Stimulated activated CD8-positive, alpha-beta memory T cell treated with anti-CD3 and anti-CD28 coated beads, Interleukin-4, amount 100 ng/mL, for 1 hour (primary cell): Measurements from ENCODE around the gene MYO5A.
"Not testable (repeated sequence)": the region's sequence is repeated elsewhere in the genome, so short reads cannot be mapped to it uniquely, and the experiment has no call there.

Source experiments
- DNase-seq, 2 donors: peaks; one replicate each; pipeline ENCODE4 v3.0.0-alpha.2; 2020; ENCODE audit warnings: low read depth in 2 of 2, low spot score in 1 of 2

Gene MYO5A

GRCh38 chr15:52546031-52546751 lies 17.5 kb upstream of the MYO5A start:
- DNase-seq = no peak

DNA sequence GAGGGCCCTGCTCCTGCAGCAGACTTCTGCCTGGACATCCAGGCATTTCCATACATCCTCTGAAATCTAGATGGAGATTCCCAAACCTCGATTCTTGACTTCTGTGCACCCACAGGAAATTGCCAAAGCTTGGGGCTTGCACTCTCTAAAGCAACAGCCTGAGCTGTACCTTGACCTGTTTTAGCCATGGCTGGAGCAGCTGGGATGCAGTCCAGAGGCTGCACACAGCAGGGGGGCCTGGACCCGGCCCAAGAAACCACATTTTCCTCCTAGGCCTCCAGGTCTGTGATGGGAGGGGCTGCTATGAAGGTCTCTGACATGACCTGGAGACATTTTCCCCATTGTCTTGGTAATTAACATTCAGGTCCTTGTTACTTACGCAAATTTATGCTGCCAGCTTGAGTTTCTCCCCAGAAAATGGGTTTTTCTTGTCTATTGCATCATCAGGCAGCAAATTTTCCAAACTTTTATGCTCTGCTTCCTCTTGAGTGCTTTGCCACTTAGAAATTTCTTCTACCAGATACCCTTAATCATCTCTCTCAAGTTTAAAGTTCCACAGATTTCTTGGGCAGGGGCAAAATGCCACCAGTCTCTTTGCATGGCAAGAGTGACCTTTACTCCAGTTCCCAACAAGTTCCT lies 11.8 kb upstream of the MYO5A start:
- no peak for DNase-seq

- no peak for DNase-seq
Measured at GRCh38 chr15:52537459-52537858, 8.8 kb upstream of the MYO5A start.

DNA sequence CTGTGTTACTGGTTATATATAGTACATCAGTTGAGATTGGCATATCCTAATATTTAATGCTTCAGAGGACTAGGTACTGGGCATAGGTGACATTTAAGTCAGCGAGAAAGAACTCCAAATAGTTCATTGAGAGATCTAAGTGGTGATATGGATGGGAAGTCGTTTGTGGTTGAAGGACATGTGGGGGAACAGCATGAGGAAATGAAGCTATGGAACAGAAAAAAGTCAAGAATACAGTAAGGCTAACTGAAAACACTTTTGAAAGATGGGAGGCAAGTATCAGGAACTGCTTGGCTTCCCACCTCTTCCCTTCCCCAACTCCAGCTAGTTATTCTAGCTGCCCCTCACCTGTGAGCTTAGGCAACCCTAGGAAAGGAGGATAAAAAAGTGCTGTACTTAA lies 3.7 kb upstream of the MYO5A start:
- no peak for DNase-seq

- no peak for DNase-seq
Measured at GRCh38 chr15:52529940-52530339, 1.3 kb upstream of the MYO5A start.

DNA sequence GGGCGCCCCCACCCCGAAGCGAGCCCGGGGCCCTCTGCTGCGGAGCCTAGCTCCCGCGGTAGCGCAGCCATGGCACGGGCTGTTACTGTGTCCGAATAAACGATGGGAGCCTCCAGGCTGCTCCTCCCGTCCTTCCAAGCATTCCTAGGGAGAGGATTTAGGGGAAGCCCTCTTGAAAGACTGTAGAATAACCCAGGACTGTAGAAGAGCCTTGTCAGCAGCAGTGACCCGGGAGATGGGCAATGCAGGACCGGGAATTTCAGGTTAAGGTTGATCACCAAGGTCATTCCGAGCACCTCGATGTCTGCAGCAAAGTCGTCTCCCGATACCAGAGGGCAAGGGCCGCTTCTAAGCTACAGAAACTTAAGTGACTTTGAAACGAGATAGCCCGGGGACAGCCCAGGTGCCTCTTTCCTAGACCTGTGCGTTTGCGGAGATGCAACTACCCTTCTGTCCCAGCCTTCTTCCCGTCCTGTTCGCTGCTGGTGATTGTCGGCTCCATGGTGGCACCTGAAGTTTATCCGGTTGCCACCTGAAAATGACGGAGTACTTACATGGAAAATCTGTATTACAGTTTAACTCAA lies 753 bp upstream of the MYO5A start:
- no peak for DNase-seq

DNA sequence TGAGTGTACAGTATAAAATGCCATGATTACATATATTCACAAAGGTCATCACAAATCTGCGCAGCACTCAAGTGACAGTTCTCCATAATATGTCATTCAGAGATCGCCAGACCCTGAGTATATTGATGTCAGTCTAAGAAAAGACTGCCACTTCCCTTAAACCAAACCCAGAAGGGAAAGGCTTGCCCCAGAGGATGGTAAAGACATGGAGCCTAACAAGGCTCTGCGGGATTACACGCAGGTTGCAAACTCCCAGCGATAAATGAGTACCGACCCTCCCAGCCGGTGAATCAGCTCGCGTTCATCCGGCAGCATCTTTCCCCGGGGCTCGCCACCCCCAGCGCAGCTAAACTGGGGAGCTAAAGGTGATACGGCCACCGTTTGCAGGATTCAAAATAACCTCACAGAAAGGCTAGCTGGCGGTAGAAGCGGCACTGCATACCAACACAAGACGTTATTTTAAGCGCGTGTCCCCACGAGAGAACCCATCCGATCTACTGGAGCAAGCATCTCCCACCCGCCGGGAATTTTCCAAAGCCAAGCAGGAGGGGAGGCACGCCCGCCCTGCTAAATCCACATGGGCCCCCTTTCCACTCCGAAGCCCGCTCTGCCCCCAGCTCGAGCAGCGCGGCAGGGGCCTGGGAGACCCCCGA lies 643 bp downstream of the MYO5A start:
- DNase-seq = no peak

DNA sequence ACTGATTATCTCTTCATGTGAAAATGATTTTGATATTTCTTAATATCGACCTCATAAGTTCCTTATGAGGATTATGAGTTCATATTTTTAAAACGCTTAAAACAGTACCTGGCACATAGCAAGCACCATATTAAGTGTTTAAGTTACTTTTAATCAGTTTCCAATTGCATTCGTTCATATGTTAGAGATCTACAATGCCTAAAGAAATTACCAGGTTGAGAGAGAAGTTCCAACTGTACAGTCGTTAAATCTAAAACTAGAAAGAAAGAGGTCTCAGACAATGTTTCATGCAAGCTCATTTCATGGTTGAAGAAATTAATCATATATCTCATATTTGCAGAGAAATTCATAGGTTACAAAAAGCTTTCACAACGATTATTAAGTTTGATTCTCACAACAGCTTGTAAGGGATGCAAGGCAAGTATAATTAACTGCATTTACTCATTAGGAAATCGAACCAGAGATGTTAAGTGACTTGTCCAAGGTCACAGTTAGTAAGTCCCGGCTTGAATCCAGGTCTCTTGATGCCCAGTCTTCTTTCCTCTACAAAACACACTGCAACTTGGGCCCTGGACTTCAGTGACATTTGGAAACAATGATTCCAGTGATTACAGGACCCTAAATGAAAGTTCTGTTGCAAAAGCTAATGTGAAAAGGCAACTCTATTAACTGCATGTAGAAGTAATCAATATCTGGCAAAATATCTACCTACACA lies 1.3 kb downstream of the MYO5A start:
- DNase-seq = no peak

GRCh38 chr15:52524223-52525136 lies 4.2 kb downstream of the MYO5A start:
- DNase-seq = no peak

DNA sequence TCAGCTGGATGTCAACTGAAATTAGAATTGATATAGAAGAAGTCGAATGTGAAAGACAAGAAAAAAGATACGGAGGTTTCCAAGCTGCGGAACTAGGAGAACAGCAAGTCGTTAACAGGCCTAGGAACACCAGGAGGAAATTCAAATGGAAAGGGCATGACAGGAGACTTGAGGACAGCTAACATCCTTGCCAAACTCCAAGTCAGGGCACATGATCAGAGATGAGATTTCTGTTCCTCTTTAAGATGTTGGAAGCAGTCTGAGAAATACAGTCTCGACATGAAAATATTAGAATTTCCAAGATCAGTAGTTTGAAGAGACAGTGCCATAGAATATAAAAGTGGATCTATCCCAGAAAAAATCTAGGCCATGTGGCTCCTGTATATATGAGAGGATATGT lies 5.0 kb downstream of the MYO5A start:
- DNase-seq = no peak

DNA sequence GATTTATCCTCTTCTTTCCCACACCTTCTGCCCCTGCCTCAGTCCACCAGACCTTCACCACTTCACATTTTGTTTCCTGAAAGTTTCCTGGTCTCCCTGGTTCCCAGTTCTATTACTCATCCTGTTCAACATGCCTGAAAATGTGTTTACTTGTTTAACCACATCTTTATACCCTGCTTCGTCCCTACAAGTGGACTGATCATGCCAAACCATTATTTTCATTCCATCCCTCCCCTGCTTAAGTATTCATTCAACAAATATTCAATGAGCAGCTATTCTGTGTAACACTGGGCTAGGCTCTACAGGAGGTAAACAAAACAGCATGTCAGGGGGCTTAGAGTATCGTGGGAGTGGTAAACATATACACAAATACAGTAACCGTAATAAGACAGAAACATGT lies 5.5 kb downstream of the MYO5A start:
- no peak for DNase-seq

GRCh38 chr15:52521682-52522081 lies 7.0 kb downstream of the MYO5A start:
- no peak for DNase-seq

GRCh38 chr15:52520421-52520820 lies 8.3 kb downstream of the MYO5A start:
- no peak for DNase-seq

- no peak for DNase-seq
Measured at GRCh38 chr15:52518487-52519371, 10.0 kb downstream of the MYO5A start.

GRCh38 chr15:52517014-52517413 lies 11.7 kb downstream of the MYO5A start:
- no peak for DNase-seq

DNA sequence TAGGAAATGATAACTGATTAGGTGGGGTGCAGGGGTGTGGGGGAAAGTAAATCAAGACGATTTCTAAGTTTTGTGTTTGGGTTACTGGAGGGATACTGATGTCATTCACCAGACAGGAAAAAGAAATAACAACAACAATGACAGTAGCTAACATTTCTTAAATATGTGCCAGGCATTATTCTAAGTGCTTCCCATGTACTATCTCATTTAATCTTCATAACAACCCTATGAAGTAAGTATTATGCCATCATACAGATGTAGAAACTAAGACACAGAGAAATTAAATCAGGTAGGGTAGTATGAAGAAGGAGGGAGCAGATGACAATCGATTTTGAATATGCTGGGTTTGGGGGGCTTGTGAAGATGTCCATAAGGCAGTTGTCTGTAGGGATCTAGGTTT lies 13.3 kb downstream of the MYO5A start:
- DNase-seq = no peak

DNA sequence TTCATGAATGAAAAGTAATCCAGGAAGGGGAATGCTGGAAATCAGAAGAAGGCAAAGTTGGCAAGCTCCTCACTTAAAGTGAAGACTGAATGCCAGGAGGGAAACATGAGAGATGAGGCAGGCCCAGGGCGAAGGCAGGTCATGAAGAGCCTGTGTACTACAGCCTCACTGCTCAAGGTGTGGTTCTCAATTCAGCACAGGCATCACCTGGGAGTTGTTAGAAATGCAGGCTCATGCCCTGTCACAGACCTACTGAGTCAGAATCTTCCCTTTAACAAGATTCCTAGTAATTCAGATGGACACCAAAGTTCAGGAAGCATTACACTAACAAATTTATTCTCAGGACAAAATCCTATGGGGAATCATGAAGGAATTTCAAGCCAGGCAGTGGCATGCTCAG lies 14.2 kb downstream of the MYO5A start:
- DNase-seq = no peak

- DNase-seq = not testable (repeated sequence)
Measured at GRCh38 chr15:52512869-52513268, 15.8 kb downstream of the MYO5A start.

GRCh38 chr15:52511084-52511483 lies 17.6 kb downstream of the MYO5A start:
- no peak for DNase-seq
